AG10803 (cell line): Measurements from ENCODE around the gene TSPYL1.

Source experiments
- DNase-seq: peaks from one replicate; pipeline ENCODE4 v3.0.0; 2010; ENCODE audit warnings: low read depth
- H3K4me3 ChIP-seq: 2 replicates; pipeline ENCODE4 v1.5.1; 2011; ENCODE audit warnings: mild to moderate bottlenecking, low read length, control low read depth
- CTCF ChIP-seq: conservative IDR thresholded peaks from 2 replicates; pipeline ENCODE4 v1.5.1; 2011; ENCODE audit warnings: mild to moderate bottlenecking, low read length, control low read depth, inconsistent platforms

TSPYL1 gene

GRCh38 chr6:116251568-116252384 is 28.0 kb downstream of the TSPYL1 start:
- TF ChIP-seq CTCF = no peak
- DNase-seq = peak; percentile 95
- peak overlapping the region; percentile 96 for H3K4me3 ChIP-seq

GRCh38 chr6:116248577-116248976 is 31.2 kb downstream of the TSPYL1 start:
- DNase-seq = no peak
- H3K4me3 ChIP-seq = no peak overlapping the region
- no peak for TF ChIP-seq CTCF

- H3K4me3 ChIP-seq = no peak overlapping the region
- TF ChIP-seq CTCF = no peak
- DNase-seq = no peak
Measured at GRCh38 chr6:116247285-116247684, 32.4 kb downstream of the TSPYL1 start.

- H3K4me3 ChIP-seq = no peak overlapping the region
- no peak for TF ChIP-seq CTCF
- DNase-seq = peak; percentile 42
Measured at GRCh38 chr6:116246089-116246488, 33.6 kb downstream of the TSPYL1 start.

- TF ChIP-seq CTCF = no peak
- no peak for DNase-seq
- no peak overlapping the region for H3K4me3 ChIP-seq
Measured at GRCh38 chr6:116244284-116244683, 35.4 kb downstream of the TSPYL1 start.

- DNase-seq = no peak
- no peak overlapping the region for H3K4me3 ChIP-seq
- TF ChIP-seq CTCF = no peak
Measured at GRCh38 chr6:116239856-116240255, 39.9 kb downstream of the TSPYL1 start.

GRCh38 chr6:116239256-116239655 is 40.5 kb downstream of the TSPYL1 start:
- no peak overlapping the region for H3K4me3 ChIP-seq
- TF ChIP-seq CTCF = no peak
- DNase-seq = no peak
